SJSA1 (cell line): ENCODE data around the gene ZDHHC14. TPM values are rescaled to one million over a fixed set of nuclear protein-coding genes. Genes with fewer than 3 reads are reported as not detected.

Experiments used
- DNase-seq, 2 experiments: peaks; one replicate each; pipeline ENCODE4 v3.0.0-alpha.2; 2015 to 2020; ENCODE audit warnings: low spot score in 2 of 2, low read depth in 1 of 2
- H3K27ac ChIP-seq: fragments of 250-450 bp; sonication (Bioruptor Pico); 2 replicates; pipeline ENCODE4 v1.5.1; 2020; ENCODE audit warnings: mild to moderate bottlenecking, moderate library complexity
- H3K27me3 ChIP-seq: fragments of 250-450 bp; sonication (Bioruptor Pico); replicated peaks from 2 replicates; pipeline ENCODE4 v1.5.1; 2020; ENCODE audit warnings: mild to moderate bottlenecking, moderate library complexity
- H3K36me3 ChIP-seq: fragments of 250-450 bp; sonication (Bioruptor Pico); 2 replicates; pipeline ENCODE4 v1.5.1; 2020; ENCODE audit warnings: mild to moderate bottlenecking
- H3K4me1 ChIP-seq: fragments of 250-450 bp; sonication (Bioruptor Pico); replicated peaks from 2 replicates; pipeline ENCODE4 v1.6.1; 2021; ENCODE audit warnings: mild to moderate bottlenecking
- H3K4me3 ChIP-seq: fragments of 250-450 bp; sonication (Bioruptor Pico); 2 replicates; pipeline ENCODE4 v1.5.1; 2020; ENCODE audit warnings: mild to moderate bottlenecking
- H3K9me3 ChIP-seq: fragments of 250-450 bp; sonication (Bioruptor Pico); replicated peaks from 2 replicates; pipeline ENCODE4 v1.5.1; 2020; ENCODE audit warnings: mild to moderate bottlenecking
- total RNA-seq: library from RNA; depleted of rRNA; stranded (reverse); fragments of >200 nt; shearing (Covaris generic); gene quantifications from 2 replicates; pipeline ENCODE4 v1.2.3, GENCODE V29; 2014

Gene ZDHHC14
- total RNA-seq, 1 experiment from 2014 or later = 8.4 TPM

- no peak for DNase-seq
- no peak overlapping the region for H3K4me3 ChIP-seq
- no peaks in the 10 kb centered on the region for H3K4me1 ChIP-seq
- H3K36me3 ChIP-seq = no peaks in the 10 kb centered on the region
- H3K9me3 ChIP-seq = no peaks in the 10 kb centered on the region
- no peak overlapping the region for H3K27ac ChIP-seq
- H3K27me3 ChIP-seq = no peaks in the 10 kb centered on the region
Observed at GRCh38 chr6:157637941-157638662, 257.1 kb downstream of the ZDHHC14 start.

- no peaks in the 10 kb centered on the region for H3K4me1 ChIP-seq
- H3K9me3 ChIP-seq = no peaks in the 10 kb centered on the region
- no peak overlapping the region for H3K27ac ChIP-seq
Observed at GRCh38 chr6:157638779-157639178, 257.8 kb downstream of the ZDHHC14 start.

GRCh38 chr6:157640746-157641451, 259.9 kb downstream of the ZDHHC14 start:
- H3K27ac ChIP-seq = no peak overlapping the region
- H3K4me3 ChIP-seq = no peak overlapping the region
- no peaks in the 10 kb centered on the region for H3K9me3 ChIP-seq
- no peaks in the 10 kb centered on the region for H3K4me1 ChIP-seq
- H3K27me3 ChIP-seq = no peaks in the 10 kb centered on the region
- no peak for DNase-seq
- H3K36me3 ChIP-seq = no peaks in the 10 kb centered on the region

More at GRCh38 chr6:157638779-157639178, 257.8 kb downstream of the ZDHHC14 start:
- no peak for DNase-seq
- no peaks in the 10 kb centered on the region for H3K27me3 ChIP-seq
- H3K36me3 ChIP-seq = no peaks in the 10 kb centered on the region
- H3K4me3 ChIP-seq = no peak overlapping the region

- no peak overlapping the region for H3K27ac ChIP-seq
- no peak overlapping the region for H3K4me3 ChIP-seq
- H3K4me1 ChIP-seq = no peaks in the 10 kb centered on the region
- H3K27me3 ChIP-seq = no peaks in the 10 kb centered on the region
- no peaks in the 10 kb centered on the region for H3K9me3 ChIP-seq
- DNase-seq = no peak
- H3K36me3 ChIP-seq = no peaks in the 10 kb centered on the region
Observed at GRCh38 chr6:157641837-157642236, 260.8 kb downstream of the ZDHHC14 start.

GRCh38 chr6:157642736-157643135, 261.7 kb downstream of the ZDHHC14 start:
- no peaks in the 10 kb centered on the region for H3K27me3 ChIP-seq
- no peak for DNase-seq
- H3K4me1 ChIP-seq = no peaks in the 10 kb centered on the region
- H3K4me3 ChIP-seq = no peak overlapping the region
- no peak overlapping the region for H3K27ac ChIP-seq
- 0 out of 2 replicates have a peak, but pooled peaks cover 2% of the 10 kb centered on the region for H3K36me3 ChIP-seq
- no peaks in the 10 kb centered on the region for H3K9me3 ChIP-seq

GRCh38 chr6:157644043-157644810, 263.2 kb downstream of the ZDHHC14 start:
- DNase-seq = no peak
- H3K27ac ChIP-seq = no peak overlapping the region
- H3K9me3 ChIP-seq = no peaks in the 10 kb centered on the region
- 0 out of 2 replicates have a peak, but pooled peaks cover 3% of the 10 kb centered on the region for H3K36me3 ChIP-seq
- no peaks in the 10 kb centered on the region for H3K4me1 ChIP-seq
- H3K4me3 ChIP-seq = no peak overlapping the region
- H3K27me3 ChIP-seq = no peaks in the 10 kb centered on the region

GRCh38 chr6:157645201-157645795, 264.3 kb downstream of the ZDHHC14 start:
- no peak overlapping the region for H3K27ac ChIP-seq
- no peaks in the 10 kb centered on the region for H3K4me1 ChIP-seq
- DNase-seq = no peak
- no peaks in the 10 kb centered on the region for H3K9me3 ChIP-seq
- H3K4me3 ChIP-seq = no peak overlapping the region
- no peaks in the 10 kb centered on the region for H3K27me3 ChIP-seq
- 0 out of 2 replicates have a peak, but pooled peaks cover 3% of the 10 kb centered on the region for H3K36me3 ChIP-seq

GRCh38 chr6:157646012-157646411, 265.0 kb downstream of the ZDHHC14 start:
- Histone ChIP-seq H3K36me3 (0 out of 2 replicates have a peak, but pooled peaks cover 3% of the 10 kb centered on the region), H3K4me1 (no peaks in the 10 kb centered on the region), H3K27ac (no peak overlapping the region), H3K9me3 (no peaks in the 10 kb centered on the region), H3K27me3 (no peaks in the 10 kb centered on the region), H3K4me3 (no peak overlapping the region)
- no peak for DNase-seq

GRCh38 chr6:157647261-157647915, 266.4 kb downstream of the ZDHHC14 start:
- no peaks in the 10 kb centered on the region for H3K27me3 ChIP-seq
- DNase-seq = no peak
- H3K9me3 ChIP-seq = no peaks in the 10 kb centered on the region
- H3K4me1 ChIP-seq = no peaks in the 10 kb centered on the region
- H3K27ac ChIP-seq = no peak overlapping the region
- 0 out of 2 replicates have a peak, but pooled peaks cover 3% of the 10 kb centered on the region for H3K36me3 ChIP-seq
- H3K4me3 ChIP-seq = no peak overlapping the region

- Histone ChIP-seq H3K4me3 (no peak overlapping the region), H3K36me3 (0 out of 2 replicates have a peak, but pooled peaks cover 3% of the 10 kb centered on the region), H3K27me3 (no peaks in the 10 kb centered on the region), H3K9me3 (no peaks in the 10 kb centered on the region), H3K27ac (no peak overlapping the region), H3K4me1 (no peaks in the 10 kb centered on the region)
- DNase-seq = no peak
Observed at GRCh38 chr6:157648561-157648960, 267.6 kb downstream of the ZDHHC14 start.

GRCh38 chr6:157649311-157650260, 268.6 kb downstream of the ZDHHC14 start:
- Histone ChIP-seq H3K4me3 (no peak overlapping the region), H3K27ac (no peak overlapping the region), H3K27me3 (no peaks in the 10 kb centered on the region), H3K36me3 (0 out of 2 replicates have a peak, but pooled peaks cover 3% of the 10 kb centered on the region), H3K9me3 (no peaks in the 10 kb centered on the region), H3K4me1 (no peaks in the 10 kb centered on the region)
- no peak for DNase-seq

- no peak overlapping the region for H3K27ac ChIP-seq
- H3K27me3 ChIP-seq = no peaks in the 10 kb centered on the region
- DNase-seq = no peak
- H3K9me3 ChIP-seq = no peaks in the 10 kb centered on the region
- no peak overlapping the region for H3K4me3 ChIP-seq
- 0 out of 2 replicates have a peak, but pooled peaks cover 3% of the 10 kb centered on the region for H3K36me3 ChIP-seq
- no peaks in the 10 kb centered on the region for H3K4me1 ChIP-seq
Observed at GRCh38 chr6:157650261-157650640, 269.3 kb downstream of the ZDHHC14 start.
